CD4-positive, alpha-beta T cell (primary cell): ENCODE data around the gene C8G. TPM values are rescaled to one million over a fixed set of nuclear protein-coding genes. Genes with fewer than 3 reads are reported as not detected.

Experiments used
- ATAC-seq: fragments of 200-7000 bp; cut with Tn5 transposase; one replicate; pipeline ENCODE4 v1.10.0; 2022; ENCODE audit warnings: mild to moderate bottlenecking; ENCODE audit not compliant: poor library complexity
- CTCF ChIA-PET: fragments of 350-600 bp; sonication (Branson Sonifier 250); formaldehyde crosslinking; loops from one replicate; lab custom pipeline; 2021; ENCODE audit warnings: antibody characterized with exemption, inconsistent platforms; lab: Charles Lee
- POLR2A ChIA-PET: fragments of 350-600 bp; sonication (Branson Sonifier 250); formaldehyde crosslinking; loops from one replicate; lab custom pipeline; 2021; ENCODE audit warnings: antibody characterized with exemption, inconsistent platforms; lab: Charles Lee
- DNase-seq, 14 experiments: peaks; one replicate each; pipeline ENCODE4 v3.0.0-alpha.2; 2013 to 2020; ENCODE audit warnings: mixed read lengths in 2 of 14
- H3K27ac ChIP-seq, 2 donors: one replicate each; pipeline versions ENCODE4 v1.5.1 to v1.7.0; 2013; ENCODE audit warnings: low read length in 2 of 2, low read depth in 1 of 2, mild to moderate bottlenecking in 1 of 2
- H3K27me3 ChIP-seq, 2 experiments: 1 replicate in 1 of 2; 2 replicates in 1 of 2; pipeline versions ENCODE4 v1.6.1 to v1.7.0; 2013; ENCODE audit warnings: low read length in 2 of 2, control low read depth in 1 of 2, mild to moderate bottlenecking in 1 of 2, moderate library complexity in 1 of 2; ENCODE audit not compliant: insufficient read depth in 2 of 2, control insufficient read depth in 1 of 2
- H3K36me3 ChIP-seq: one replicate; pipeline ENCODE4 v1.6.1; 2013; ENCODE audit warnings: low read length, control low read depth; ENCODE audit not compliant: insufficient read depth
- H3K4me1 ChIP-seq: one replicate; pipeline ENCODE4 v1.6.1; 2013; ENCODE audit warnings: low read length, control low read depth; ENCODE audit not compliant: insufficient read depth
- H3K4me3 ChIP-seq: one replicate; pipeline ENCODE4 v1.5.1; 2013; ENCODE audit warnings: mild to moderate bottlenecking, low read length, moderate library complexity
- H3K9me3 ChIP-seq, 2 experiments: 1 replicate in 1 of 2; 2 replicates in 1 of 2; pipeline versions ENCODE4 v1.6.1 to v1.7.0; 2013; ENCODE audit warnings: low read length in 2 of 2, mild to moderate bottlenecking in 2 of 2, control low read depth in 1 of 2, moderate library complexity in 1 of 2; ENCODE audit not compliant: control insufficient read depth in 1 of 2, insufficient read depth in 1 of 2
- H3K27ac Mint-ChIP-seq: one replicate; pipeline ENCODE4 v1.8.0; 2020; ENCODE audit warnings: mixed read lengths
- H3K27me3 Mint-ChIP-seq: one replicate; pipeline ENCODE4 v1.8.0; 2021; ENCODE audit warnings: mixed read lengths
- H3K36me3 Mint-ChIP-seq: one replicate; pipeline ENCODE4 v1.8.0; 2021; ENCODE audit warnings: low read depth, mixed read lengths
- H3K4me1 Mint-ChIP-seq: one replicate; pipeline ENCODE4 v1.8.0; 2021; ENCODE audit warnings: low read depth, mixed read lengths
- H3K4me3 Mint-ChIP-seq: one replicate; pipeline ENCODE4 v1.8.0; 2020; ENCODE audit warnings: mild to moderate bottlenecking, mixed read lengths
- H3K9me3 Mint-ChIP-seq: one replicate; pipeline ENCODE4 v1.8.0; 2020; ENCODE audit warnings: mixed read lengths
- CTCF ChIP-seq: fragments of 200-600 bp; IDR thresholded peaks from one replicate; pipeline ENCODE4 v1.8.0; 2022; ENCODE audit warnings: antibody characterized with exemption, mild to moderate bottlenecking
- intact Hi-C, 2 experiments: fragments of 100-400 bp; cut with DNase I in 1 of 2; cut with micrococcal nuclease in 1 of 2; formaldehyde crosslinking; loops; one replicate each; pipeline versions ENCODE4 v1.15.1 to v1.9.0; 2023 to 2025; cut with DNase I, micrococcal nuclease
- total RNA-seq, 174 experiments: library from RNA in 2 of 174; stranded (reverse) in 2 of 174; gene quantifications; one replicate each; pipeline ENCODE4 v1.2.3 and lab custom pipeline; 2021 to 2026

Gene C8G
- total RNA-seq, 2 experiments from 2014 or later: not detected

- H3K36me3 Mint-ChIP-seq: peaks cover 46% of the 10 kb centered on the region
- intact Hi-C loops: no loop called here
- Histone ChIP-seq H3K27ac (no peak overlapping the region), H3K4me1 (no peaks in the 10 kb centered on the region), H3K36me3 (peaks cover 65% of the 10 kb centered on the region), H3K4me3 (no peak overlapping the region), H3K9me3 (no peaks in the 10 kb centered on the region), H3K27me3 (no peaks in the 10 kb centered on the region)
- CTCF ChIA-PET: no interaction called here
- TF ChIP-seq CTCF: no peak
- H3K27ac Mint-ChIP-seq: no peak overlapping the region
- DNase-seq (no peak), ATAC-seq (no peak)
- POLR2A ChIA-PET: no interaction called here
- H3K4me1 Mint-ChIP-seq: no peaks in the 10 kb centered on the region
- H3K4me3 Mint-ChIP-seq: no peak overlapping the region
- no peaks in the 10 kb centered on the region for H3K9me3 Mint-ChIP-seq
- H3K27me3 Mint-ChIP-seq: no peaks in the 10 kb centered on the region
These were observed 23.3 kb upstream of the C8G start for GRCh38 chr9:136921718-136922117.

GRCh38 chr9:136922540-136922939 lies 22.5 kb upstream of the C8G start:
- ChIA-PET CTCF (no interaction called here), POLR2A (no interaction called here)
- ATAC-seq: no peak
- peaks cover 43% of the 10 kb centered on the region for H3K36me3 Mint-ChIP-seq
- DNase-seq: no peak
- H3K27ac Mint-ChIP-seq: no peak overlapping the region
- no peaks in the 10 kb centered on the region for H3K4me1 Mint-ChIP-seq
- intact Hi-C loops: no loop called here
- Histone ChIP-seq H3K9me3 (no peaks in the 10 kb centered on the region), H3K4me1 (no peaks in the 10 kb centered on the region), H3K36me3 (peaks cover 57% of the 10 kb centered on the region), H3K27ac (no peak overlapping the region), H3K4me3 (no peak overlapping the region), H3K27me3 (no peaks in the 10 kb centered on the region)
- no peak for TF ChIP-seq CTCF
- no peaks in the 10 kb centered on the region for H3K9me3 Mint-ChIP-seq
- no peaks in the 10 kb centered on the region for H3K27me3 Mint-ChIP-seq
- no peak overlapping the region for H3K4me3 Mint-ChIP-seq

- Mint-ChIP-seq H3K4me1 (no peaks in the 10 kb centered on the region), H3K9me3 (no peaks in the 10 kb centered on the region), H3K27ac (no peak overlapping the region), H3K27me3 (no peaks in the 10 kb centered on the region), H3K4me3 (no peak overlapping the region), H3K36me3 (peaks cover 43% of the 10 kb centered on the region)
- intact Hi-C loops: no loop called here
- POLR2A ChIA-PET: interaction anchor here (0.6 kb wide), 1 partner anchor 903 kb away, joined by 3 read pairs; no protein-coding TSS in a partner anchor
- no peaks in the 10 kb centered on the region for H3K4me1 ChIP-seq
- no peak overlapping the region for H3K27ac ChIP-seq
- ATAC-seq (no peak), DNase-seq (no peak)
- no peaks in the 10 kb centered on the region for H3K27me3 ChIP-seq
- CTCF ChIA-PET: no interaction called here
- TF ChIP-seq CTCF: no peak
- peaks cover 52% of the 10 kb centered on the region for H3K36me3 ChIP-seq
- no peak overlapping the region for H3K4me3 ChIP-seq
- no peaks in the 10 kb centered on the region for H3K9me3 ChIP-seq
These were observed 21.2 kb upstream of the C8G start for GRCh38 chr9:136923881-136924280.
